Natural killer cell treated with Interleukin-12 subunit alpha and Interleukin-12 subunit beta and Interleukin-15 and Interleukin-18, amount 100 ng/mL, for 72 hours (primary cell): Measurements from ENCODE around the gene COQ5. TPM values are rescaled to one million over a fixed set of nuclear protein-coding genes. Genes with fewer than 3 reads are reported as not detected.
"Not testable (repeated sequence)": the region's sequence is repeated elsewhere in the genome, so short reads cannot be mapped to it uniquely, and the experiment has no call there.

Source experiments
- ATAC-seq, 2 donors: fragments of 150-1000 bp; cut with Tn5 transposase in 1 of 2; sonication (Bioruptor Pico), chemical (Tn5 transposase) in 1 of 2; 2 replicates each; pipeline ENCODE4 v1.10.0; 2021
- DNase-seq: peaks from one replicate; pipeline ENCODE4 v3.0.0; 2022; ENCODE audit warnings: low spot score
- H3K27ac Mint-ChIP-seq, 2 donors: 1 replicate in 1 of 2; 2 replicates in 1 of 2; pipeline ENCODE4 v1.8.0; 2022; ENCODE audit warnings: mixed read lengths in 2 of 2, mild to moderate bottlenecking in 1 of 2, moderate library complexity in 1 of 2
- H3K27me3 Mint-ChIP-seq, 2 donors: 1 replicate in 1 of 2; 2 replicates in 1 of 2; pipeline ENCODE4 v1.8.0; 2022; ENCODE audit warnings: mixed read lengths in 2 of 2
- H3K36me3 Mint-ChIP-seq: one replicate; pipeline ENCODE4 v1.8.0; 2022; ENCODE audit warnings: mixed read lengths
- H3K4me1 Mint-ChIP-seq, 2 donors: 1 replicate in 1 of 2; 2 replicates in 1 of 2; pipeline ENCODE4 v1.8.0; 2022; ENCODE audit warnings: low read depth in 2 of 2, mixed read lengths in 2 of 2, mild to moderate bottlenecking in 1 of 2
- H3K4me3 Mint-ChIP-seq: one replicate; pipeline ENCODE4 v1.8.0; 2022; ENCODE audit warnings: mixed read lengths
- H3K9me3 Mint-ChIP-seq: 2 replicates; pipeline ENCODE4 v1.8.0; 2022; ENCODE audit warnings: mixed read lengths
- total RNA-seq, 2 donors: library from RNA; stranded (reverse); gene quantifications; one replicate each; pipeline ENCODE4 v1.2.3, GENCODE V29; 2022

The COQ5 gene
- total RNA-seq, 2 donors from 2014 or later, result 27.5 to 27.9 TPM

DNA sequence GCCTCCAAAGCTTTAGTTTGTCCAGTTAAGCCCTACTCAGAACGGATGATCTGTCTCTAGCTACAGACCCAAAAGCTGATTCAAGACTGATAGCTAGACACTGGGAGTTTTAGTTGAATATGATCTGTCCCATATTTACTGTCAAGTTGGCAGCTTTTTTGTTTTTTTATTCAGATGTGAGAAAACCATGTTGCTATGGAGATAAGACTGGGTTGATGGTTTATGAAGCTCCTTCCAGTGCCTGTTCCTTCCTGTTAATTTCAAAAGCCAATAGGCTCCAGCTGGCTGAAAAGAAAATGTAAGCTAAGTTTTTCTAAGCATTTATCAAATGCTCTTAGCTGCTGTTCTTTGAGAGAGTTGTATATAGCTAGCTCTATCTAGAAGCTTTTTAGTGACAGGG lies 28.4 kb downstream of the COQ5 start:
- H3K4me3 Mint-ChIP-seq, result no peak overlapping the region
- no peaks in the 10 kb centered on the region for H3K27me3 Mint-ChIP-seq
- H3K27ac Mint-ChIP-seq, result peak overlapping the region in 1 of 2 donors; percentile 35
- DNase-seq (no peak), ATAC-seq (no peak)
- H3K36me3 Mint-ChIP-seq, result peaks cover 31% of the 10 kb centered on the region
- peaks cover 21 to 26% of the 10 kb centered on the region in 2 donors for H3K4me1 Mint-ChIP-seq
- no peaks in the 10 kb centered on the region for H3K9me3 Mint-ChIP-seq

DNA sequence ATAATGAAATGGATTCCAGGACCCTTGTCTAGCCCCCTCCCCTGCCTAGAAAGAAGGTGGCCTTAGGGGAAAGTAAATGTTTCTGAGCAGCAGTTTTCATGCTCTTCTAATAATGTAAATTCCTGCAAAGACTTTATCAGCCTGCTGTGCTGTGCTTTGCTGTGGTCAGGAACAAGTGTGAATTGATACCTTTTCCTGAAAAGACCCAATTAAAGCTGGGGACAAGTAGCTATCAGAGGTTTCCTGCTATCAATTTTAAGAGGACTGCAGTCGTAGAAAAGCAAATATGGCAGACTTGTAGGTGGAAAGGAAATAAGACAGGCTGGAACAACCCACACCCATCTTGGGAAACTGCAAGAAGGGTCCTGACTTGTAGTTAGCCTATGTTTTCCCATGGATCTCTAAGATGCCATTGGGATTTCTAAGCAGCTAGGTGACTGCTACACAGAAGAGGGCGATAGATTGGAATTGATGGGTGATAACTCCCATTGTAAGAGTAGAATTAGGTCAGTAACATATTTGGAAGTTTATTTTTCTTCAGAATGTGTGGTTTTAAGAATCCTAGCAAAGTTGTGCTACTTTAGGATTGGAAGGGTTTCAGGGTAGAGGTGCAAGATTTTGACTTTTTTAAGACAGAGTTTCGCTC lies 30.0 kb downstream of the COQ5 start:
- no peaks in the 10 kb centered on the region for H3K27me3 Mint-ChIP-seq
- no peaks in the 10 kb centered on the region for H3K9me3 Mint-ChIP-seq
- H3K4me1 Mint-ChIP-seq, result peaks cover 29 to 34% of the 10 kb centered on the region in 2 donors
- H3K27ac Mint-ChIP-seq, result peak overlapping the region; percentile 65 to 88
- ATAC-seq (no peak), DNase-seq (no peak)
- H3K36me3 Mint-ChIP-seq, result peaks cover 31% of the 10 kb centered on the region
- H3K4me3 Mint-ChIP-seq, result no peak overlapping the region

DNA sequence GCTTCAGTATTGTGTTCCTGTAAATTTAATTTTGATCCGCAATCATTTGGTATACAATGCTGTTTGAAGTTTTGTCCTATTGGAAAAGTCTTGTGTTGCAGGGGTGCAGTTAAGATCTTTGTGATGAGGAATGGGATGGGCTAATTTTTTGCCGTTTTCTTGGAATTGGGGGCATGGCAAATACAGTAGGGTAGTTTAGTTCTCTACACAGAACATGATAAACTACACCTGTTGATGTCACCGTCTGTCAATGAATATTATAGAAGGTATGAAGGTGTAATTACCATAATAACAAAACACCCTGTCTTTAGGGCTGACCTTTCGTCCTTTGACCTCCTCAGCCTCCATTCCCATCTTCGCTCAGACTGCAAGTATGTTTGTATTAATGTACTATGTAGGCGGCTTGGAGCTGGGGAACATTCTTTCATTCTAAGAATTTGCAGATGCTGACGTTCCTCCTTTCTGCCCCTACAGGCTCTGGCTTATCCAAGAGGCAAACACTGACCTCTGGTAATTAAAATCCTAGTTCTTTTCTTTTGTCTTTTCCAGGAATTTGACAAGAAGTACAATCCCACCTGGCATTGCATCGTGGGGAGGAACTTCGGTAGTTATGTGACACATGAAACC lies 31.3 kb downstream of the COQ5 start:
- no peak for ATAC-seq
- Mint-ChIP-seq H3K4me1 (peaks cover 29 to 34% of the 10 kb centered on the region in 2 donors), H3K4me3 (peak overlapping the region; percentile 91), H3K9me3 (no peaks in the 10 kb centered on the region), H3K27ac (peak overlapping the region; percentile 65 to 88), H3K27me3 (no peaks in the 10 kb centered on the region), H3K36me3 (peaks cover 27% of the 10 kb centered on the region)
- DNase-seq, result no peak

DNA sequence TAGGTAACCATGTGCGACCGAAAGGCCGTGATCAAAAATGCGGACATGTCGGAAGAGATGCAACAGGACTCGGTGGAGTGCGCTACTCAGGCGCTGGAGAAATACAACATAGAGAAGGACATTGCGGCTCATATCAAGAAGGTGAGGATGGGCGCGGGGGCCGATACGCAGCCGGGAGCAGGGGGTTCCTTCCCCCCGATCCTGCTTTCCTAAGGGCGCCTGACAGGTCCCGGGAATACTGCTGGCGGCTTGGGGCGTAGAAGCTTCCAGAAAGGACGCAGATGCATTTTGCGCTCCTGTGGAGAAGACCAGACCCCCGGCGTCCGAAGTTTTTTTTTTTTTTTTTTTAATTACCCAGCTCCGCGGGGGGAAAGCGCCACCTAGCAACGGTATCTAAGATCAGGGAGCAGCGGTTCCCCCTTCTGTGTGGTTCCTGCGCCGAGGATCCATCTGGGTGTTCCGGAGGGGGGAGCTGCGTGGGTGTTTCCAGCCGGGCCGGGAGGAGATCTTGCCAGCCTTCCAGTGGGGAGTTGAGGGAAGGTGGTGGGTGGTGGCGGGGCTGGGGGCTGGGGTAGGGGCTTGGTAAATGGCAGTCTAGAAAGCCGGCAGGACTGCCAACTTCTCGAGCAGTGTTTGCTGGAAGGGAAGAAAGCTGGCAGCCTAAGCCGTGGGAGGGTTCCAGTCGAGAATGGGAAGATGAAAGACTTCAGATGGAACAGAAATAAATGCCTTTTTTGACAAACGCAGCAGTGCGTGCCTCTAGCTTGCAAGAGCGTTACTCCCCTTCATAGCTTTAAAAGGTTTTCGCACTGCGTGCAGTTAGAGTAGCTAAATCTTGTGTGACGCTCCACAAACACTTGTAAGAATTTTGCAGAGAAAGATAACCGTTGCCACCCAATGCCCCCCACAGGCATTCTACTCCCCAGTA lies 32.3 kb downstream of the COQ5 start:
- Mint-ChIP-seq H3K27me3 (no peaks in the 10 kb centered on the region), H3K4me1 (peaks cover 29 to 34% of the 10 kb centered on the region in 2 donors), H3K4me3 (peak overlapping the region; percentile 91), H3K36me3 (peaks cover 27% of the 10 kb centered on the region), H3K27ac (peak overlapping the region; percentile 65 to 88), H3K9me3 (no peaks in the 10 kb centered on the region)
- ATAC-seq (no peak), DNase-seq (peak; percentile 67)

GRCh38 chr12:120495731-120496412 lies 33.1 kb downstream of the COQ5 start, which contains the start of gene DYNLL1:
Gene DYNLL1 (plus strand): TSS chr12:120496113. CDS start chr12:120496422, 309 bp downstream.
- peak within 1 kb of the TSS; percentile 65 to 88 for H3K27ac Mint-ChIP-seq
- H3K27me3 Mint-ChIP-seq, result no peaks in the 10 kb centered on the region
- ATAC-seq, result peak; percentile 99
- peak; percentile 98 for DNase-seq
- H3K36me3 Mint-ChIP-seq, result peaks cover 27% of the 10 kb centered on the region
- no peaks in the 10 kb centered on the region for H3K9me3 Mint-ChIP-seq
- peaks cover 29 to 34% of the 10 kb centered on the region in 2 donors for H3K4me1 Mint-ChIP-seq
- peak within 1 kb of the TSS; percentile 91 for H3K4me3 Mint-ChIP-seq

GRCh38 chr12:120495186-120495730 lies 33.7 kb downstream of the COQ5 start:
- H3K27me3 Mint-ChIP-seq, result no peaks in the 10 kb centered on the region
- H3K4me1 Mint-ChIP-seq, result peaks cover 27 to 34% of the 10 kb centered on the region in 2 donors
- no peaks in the 10 kb centered on the region for H3K9me3 Mint-ChIP-seq
- H3K4me3 Mint-ChIP-seq, result peak overlapping the region; percentile 91
- ATAC-seq (peak in 1 of 2 donors; percentile 0), DNase-seq (no peak)
- H3K36me3 Mint-ChIP-seq, result peaks cover 22% of the 10 kb centered on the region
- H3K27ac Mint-ChIP-seq, result peak overlapping the region; percentile 65 to 88

- Mint-ChIP-seq H3K9me3 (no peaks in the 10 kb centered on the region), H3K27me3 (no peaks in the 10 kb centered on the region), H3K4me3 (no peak overlapping the region), H3K4me1 (peaks cover 9 to 18% of the 10 kb centered on the region in 2 donors), H3K27ac (no peak overlapping the region), H3K36me3 (no peaks in the 10 kb centered on the region)
- no peak for DNase-seq
- no peak for ATAC-seq
Observed at GRCh38 chr12:120490833-120491512, 38.0 kb downstream of the COQ5 start.

DNA sequence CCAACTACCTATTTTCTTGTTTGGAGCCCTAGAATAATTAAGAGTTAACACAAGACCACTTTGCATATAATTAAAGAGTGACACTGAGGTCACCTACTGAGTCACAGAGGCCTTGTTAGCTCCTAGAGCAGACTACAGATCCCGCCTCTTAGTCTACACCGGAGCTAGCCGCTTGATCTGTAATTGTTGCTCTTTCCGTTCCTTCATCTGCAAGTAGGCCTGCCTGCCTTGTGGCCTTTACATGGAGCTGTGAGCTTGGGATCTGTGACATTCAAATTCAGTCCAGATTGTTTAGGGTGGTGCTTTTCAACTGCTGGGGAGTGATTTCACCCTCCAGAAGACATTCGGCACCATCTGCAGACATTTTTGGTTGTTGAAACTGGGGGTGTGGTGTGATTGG lies 38.6 kb downstream of the COQ5 start:
- Mint-ChIP-seq H3K9me3 (no peaks in the 10 kb centered on the region), H3K4me1 (peaks cover 6 to 13% of the 10 kb centered on the region in 2 donors), H3K27ac (no peak overlapping the region), H3K27me3 (no peaks in the 10 kb centered on the region), H3K4me3 (no peak overlapping the region), H3K36me3 (no peaks in the 10 kb centered on the region)
- ATAC-seq, result no peak
- DNase-seq, result no peak

- no peak overlapping the region for H3K27ac Mint-ChIP-seq
- H3K4me3 Mint-ChIP-seq, result no peak overlapping the region
- no peak for ATAC-seq
- DNase-seq, result no peak
- peaks cover 3 to 9% of the 10 kb centered on the region in 2 donors for H3K4me1 Mint-ChIP-seq
- H3K9me3 Mint-ChIP-seq, result no peaks in the 10 kb centered on the region
- H3K36me3 Mint-ChIP-seq, result no peaks in the 10 kb centered on the region
- H3K27me3 Mint-ChIP-seq, result no peaks in the 10 kb centered on the region
Observed at GRCh38 chr12:120489018-120489417, 39.9 kb downstream of the COQ5 start.

GRCh38 chr12:120488057-120488640 lies 40.8 kb downstream of the COQ5 start:
- H3K4me1 Mint-ChIP-seq, result peaks cover 11 to 17% of the 10 kb centered on the region in 2 donors
- no peaks in the 10 kb centered on the region for H3K27me3 Mint-ChIP-seq
- H3K4me3 Mint-ChIP-seq, result no peak overlapping the region
- ATAC-seq (no peak), DNase-seq (no peak)
- no peaks in the 10 kb centered on the region for H3K36me3 Mint-ChIP-seq
- H3K27ac Mint-ChIP-seq, result peak overlapping the region in 1 of 2 donors; percentile 52
- no peaks in the 10 kb centered on the region for H3K9me3 Mint-ChIP-seq

DNA sequence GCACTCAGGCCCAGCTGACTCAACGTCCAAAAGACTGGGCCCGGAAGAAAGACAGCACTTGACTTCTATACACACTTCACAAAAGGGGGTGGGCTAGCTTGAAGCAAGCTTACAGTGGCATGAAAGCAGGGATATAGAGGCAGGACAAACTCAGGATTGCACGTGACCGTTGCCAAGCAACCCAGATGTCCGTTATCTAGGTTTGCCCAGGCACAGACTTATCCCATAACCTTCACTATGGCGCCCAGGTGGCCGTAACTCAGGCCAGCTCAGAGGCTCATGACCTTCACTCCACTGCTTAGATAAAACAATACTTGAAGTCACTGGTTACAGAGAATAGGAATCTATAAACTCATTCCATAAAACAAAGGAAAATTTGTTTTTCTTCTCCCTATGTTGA lies 41.4 kb downstream of the COQ5 start:
- not testable (repeated sequence) for H3K27me3 Mint-ChIP-seq, H3K4me3 Mint-ChIP-seq, ATAC-seq, H3K27ac Mint-ChIP-seq, H3K9me3 Mint-ChIP-seq, DNase-seq, H3K36me3 Mint-ChIP-seq
- H3K4me1 Mint-ChIP-seq, result peaks cover 14 to 20% of the 10 kb centered on the region in 2 donors
